Keratinocyte (primary cell): ENCODE measurements around the gene TNS1. TPM values are rescaled to one million over a fixed set of nuclear protein-coding genes. Genes with fewer than 3 reads are reported as not detected.

ENCODE experiments used
- DNase-seq: peaks from one replicate; pipeline ENCODE4 v3.0.0-alpha.2; 2011; ENCODE audit warnings: low read depth, missing footprints, low spot score
- FAIRE-seq: peaks from 2 replicates; lab custom pipeline; 2011; peaks lifted over from hg19 to GRCh38; lab: Jason Lieb, UNC
- H2AFZ ChIP-seq: 2 replicates; pipeline ENCODE4 v1.6.0; 2012; ENCODE audit warnings: low read length, control low read depth, inconsistent platforms; ENCODE audit not compliant: control insufficient read depth
- H3K27ac ChIP-seq: 2 replicates; pipeline ENCODE4 v1.5.1; 2011; ENCODE audit warnings: low read length; ENCODE audit not compliant: control insufficient read depth, insufficient read depth
- H3K27me3 ChIP-seq: 3 replicates; pipeline ENCODE4 v1.6.0; 2011; ENCODE audit warnings: low read length; ENCODE audit not compliant: control insufficient read depth, insufficient read depth; ENCODE audit errors: extremely low read depth
- H3K36me3 ChIP-seq, 2 experiments: 2 replicates in 1 of 2; 3 replicates in 1 of 2; pipeline ENCODE4 v1.5.1; 2011; ENCODE audit warnings: low read length in 2 of 2, mild to moderate bottlenecking in 1 of 2; ENCODE audit not compliant: control insufficient read depth in 2 of 2, insufficient read depth in 2 of 2; ENCODE audit errors: extremely low read depth in 1 of 2
- H3K4me1 ChIP-seq: 3 replicates; pipeline ENCODE4 v1.5.1; 2011; ENCODE audit warnings: low read length; ENCODE audit not compliant: control insufficient read depth, insufficient read depth; ENCODE audit errors: extremely low read depth
- H3K4me2 ChIP-seq: 3 replicates; pipeline ENCODE4 v1.6.0; 2011; ENCODE audit warnings: low read depth, low read length; ENCODE audit not compliant: control insufficient read depth, insufficient read depth; ENCODE audit errors: extremely low read depth
- H3K4me3 ChIP-seq, 3 experiments: fragments of 200-600 bp in 1 of 3; sonication (generic) in 1 of 3; 2 replicates in 2 of 3; 3 replicates in 1 of 3; pipeline ENCODE4 v1.5.1; 2011 to 2016; ENCODE audit warnings: low read length in 3 of 3, mild to moderate bottlenecking in 3 of 3, control low read depth in 2 of 3, inconsistent platforms in 1 of 3, low read depth in 1 of 3, mixed read lengths in 1 of 3, mixed run types in 1 of 3, moderate library complexity in 1 of 3; ENCODE audit not compliant: control insufficient read depth in 2 of 3, insufficient read depth in 2 of 3; ENCODE audit errors: extremely low read depth in 1 of 3
- H3K79me2 ChIP-seq: 2 replicates; pipeline ENCODE4 v1.6.0; 2012; ENCODE audit warnings: low read length; ENCODE audit not compliant: control insufficient read depth, insufficient read depth
- H3K9ac ChIP-seq: 3 replicates; pipeline ENCODE4 v1.6.0; 2011; ENCODE audit warnings: low read length; ENCODE audit not compliant: control insufficient read depth, insufficient read depth; ENCODE audit errors: extremely low read depth
- H3K9me1 ChIP-seq: 3 replicates; pipeline ENCODE4 v1.6.0; 2011; ENCODE audit warnings: low read length; ENCODE audit not compliant: control insufficient read depth, insufficient read depth; ENCODE audit errors: extremely low read depth
- H3K9me3 ChIP-seq: 2 replicates; pipeline ENCODE4 v1.5.1; 2012; ENCODE audit warnings: low read depth, low read length; ENCODE audit not compliant: control insufficient read depth
- H4K20me1 ChIP-seq: 3 replicates; pipeline ENCODE4 v1.6.0; 2011; ENCODE audit warnings: low read length; ENCODE audit not compliant: control insufficient read depth, insufficient read depth; ENCODE audit errors: extremely low read depth
- EZH2 ChIP-seq: IDR thresholded peaks from one replicate; pipeline ENCODE4 v1.6.1; 2012; ENCODE audit warnings: inconsistent platforms, mild to moderate bottlenecking, low read length, moderate library complexity
- dilution Hi-C: fragments of 300-500 bp; cut with MboI; formaldehyde crosslinking; loops from one replicate; pipeline ENCODE4 v1.7.0; 2020; ENCODE audit warnings: low sequenced_read_pairs; ENCODE audit not compliant: extremely low pct_ligation_motif_present
- polyA plus RNA-seq, 5 experiments: library from polyadenylated mRNA; depleted of rRNA in 3 of 5; stranded (reverse) in 3 of 5; stranded (forward) in 1 of 5; unstranded in 1 of 5; fragments of >200 nt; gene quantifications; 1 replicate in 1 of 5; 2 replicates in 3 of 5; 3 replicates in 1 of 5; pipeline versions ENCODE4 v1.2.1 to v1.2.3, GENCODE V29; 2011 to 2012; ENCODE audit warnings: missing spikeins in 2 of 5, low read depth in 1 of 5, low replicate concordance in 1 of 5
- TF ChIP-seq, protein P1 (sequence below), 3 experiments: IDR thresholded peaks in 1 of 3; conservative IDR thresholded peaks in 1 of 3; optimal IDR thresholded peaks in 1 of 3; 2 replicates in 2 of 3; 3 replicates in 1 of 3; pipeline versions ENCODE3 to v1.5.1; 2011; ENCODE audit warnings: low read length in 3 of 3, mild to moderate bottlenecking in 3 of 3, moderate library complexity in 2 of 3, control low read depth in 1 of 3, inconsistent platforms in 1 of 3; ENCODE audit not compliant: insufficient read depth in 2 of 3; ENCODE audit errors: extremely low read depth in 1 of 3

The TNS1 gene
- polyA plus RNA-seq, 1 donor (not counting 4 experiments of a cell fraction or from before 2014, with no cell fraction given), result 2.5 TPM

DNA sequence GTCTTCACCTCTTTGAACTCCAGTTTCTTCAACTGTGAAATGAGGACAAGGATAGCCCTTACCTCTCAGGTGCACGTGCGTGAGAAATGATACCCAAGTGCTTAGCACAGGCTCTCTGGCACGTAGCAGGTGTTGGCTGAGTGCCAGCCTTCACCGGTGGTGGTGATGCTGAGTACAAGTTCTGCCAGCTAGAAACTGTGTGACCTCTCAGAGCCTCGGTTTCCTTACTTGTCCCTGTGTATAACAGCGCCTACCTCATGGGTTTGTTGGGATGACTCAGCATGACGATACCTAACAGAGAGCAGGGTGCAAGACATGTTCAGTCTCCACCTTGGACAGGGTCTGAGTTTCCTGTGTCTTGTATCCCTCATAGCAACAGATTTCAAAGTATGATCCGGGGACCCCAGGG lies 205.1 kb downstream of the TNS1 start:
- peak; percentile 41 for DNase-seq
- FAIRE-seq, result peak; percentile 96
- H3K36me3 ChIP-seq, result no peaks in the 10 kb centered on the region
- H3K9me3 ChIP-seq, result no peaks in the 10 kb centered on the region
- H4K20me1 ChIP-seq, result peaks cover 4% of the 10 kb centered on the region
- no peak overlapping the region for H2AFZ ChIP-seq
- H3K4me3 ChIP-seq, result no peak overlapping the region
- H3K4me2 ChIP-seq, result no peak overlapping the region
- no peaks in the 10 kb centered on the region for H3K27me3 ChIP-seq
- dilution Hi-C loops, result no loop called here
- TF ChIP-seq, protein P1, sequence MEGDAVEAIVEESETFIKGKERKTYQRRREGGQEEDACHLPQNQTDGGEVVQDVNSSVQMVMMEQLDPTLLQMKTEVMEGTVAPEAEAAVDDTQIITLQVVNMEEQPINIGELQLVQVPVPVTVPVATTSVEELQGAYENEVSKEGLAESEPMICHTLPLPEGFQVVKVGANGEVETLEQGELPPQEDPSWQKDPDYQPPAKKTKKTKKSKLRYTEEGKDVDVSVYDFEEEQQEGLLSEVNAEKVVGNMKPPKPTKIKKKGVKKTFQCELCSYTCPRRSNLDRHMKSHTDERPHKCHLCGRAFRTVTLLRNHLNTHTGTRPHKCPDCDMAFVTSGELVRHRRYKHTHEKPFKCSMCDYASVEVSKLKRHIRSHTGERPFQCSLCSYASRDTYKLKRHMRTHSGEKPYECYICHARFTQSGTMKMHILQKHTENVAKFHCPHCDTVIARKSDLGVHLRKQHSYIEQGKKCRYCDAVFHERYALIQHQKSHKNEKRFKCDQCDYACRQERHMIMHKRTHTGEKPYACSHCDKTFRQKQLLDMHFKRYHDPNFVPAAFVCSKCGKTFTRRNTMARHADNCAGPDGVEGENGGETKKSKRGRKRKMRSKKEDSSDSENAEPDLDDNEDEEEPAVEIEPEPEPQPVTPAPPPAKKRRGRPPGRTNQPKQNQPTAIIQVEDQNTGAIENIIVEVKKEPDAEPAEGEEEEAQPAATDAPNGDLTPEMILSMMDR (optimal IDR thresholded peaks at IDR 0.05 in 1 of 3, IDR thresholded peaks at IDR 0.05 in 1 of 3, conservative IDR thresholded peaks at IDR 0.05 in 1 of 3; ENCODE audit: extremely low read depth in 1 of 3, insufficient read depth in 2 of 3, low read length in 3 of 3), result no peak
- no peak for TF ChIP-seq EZH2
- peaks cover 11% of the 10 kb centered on the region for H3K4me1 ChIP-seq
- H3K27ac ChIP-seq, result no peak overlapping the region
- H3K9ac ChIP-seq, result no peak overlapping the region
- H3K9me1 ChIP-seq, result no peaks in the 10 kb centered on the region
- no peaks in the 10 kb centered on the region for H3K79me2 ChIP-seq

GRCh38 chr2:217797165-217797564 lies 205.6 kb downstream of the TNS1 start:
- TF ChIP-seq, protein P1 (optimal IDR thresholded peaks at IDR 0.05 in 1 of 3, IDR thresholded peaks at IDR 0.05 in 1 of 3, conservative IDR thresholded peaks at IDR 0.05 in 1 of 3; ENCODE audit: extremely low read depth in 1 of 3, insufficient read depth in 2 of 3, low read length in 3 of 3), result no peak
- no peak for TF ChIP-seq EZH2
- Histone ChIP-seq H3K9me1 (no peaks in the 10 kb centered on the region), H3K9ac (no peak overlapping the region), H2AFZ (no peak overlapping the region), H4K20me1 (peaks cover 4% of the 10 kb centered on the region), H3K27me3 (no peaks in the 10 kb centered on the region), H3K79me2 (no peaks in the 10 kb centered on the region), H3K27ac (no peak overlapping the region), H3K4me3 (no peak overlapping the region), H3K9me3 (no peaks in the 10 kb centered on the region), H3K36me3 (no peaks in the 10 kb centered on the region), H3K4me1 (peaks cover 11% of the 10 kb centered on the region), H3K4me2 (no peak overlapping the region)
- no peak for DNase-seq
- dilution Hi-C loops, result no loop called here
- no peak for FAIRE-seq
